Trophoblast cell (in vitro differentiated cells and primary cell): Measurements from ENCODE around the gene SCD5.

Experiments used
- DNase-seq, 2 donors: peaks; one replicate each; pipeline ENCODE4 v3.0.0-alpha.2; 2016
- H2AFZ ChIP-seq: 2 replicates; pipeline ENCODE4 v1.6.1; 2013; ENCODE audit warnings: low read length, moderate library complexity, mild to moderate bottlenecking; ENCODE audit not compliant: insufficient read depth, poor library complexity
- H2AK5ac ChIP-seq: 2 replicates; pipeline ENCODE4 v1.6.1; 2013; ENCODE audit warnings: mild to moderate bottlenecking, low read length
- H2BK120ac ChIP-seq: 2 replicates; pipeline ENCODE4 v1.6.1; 2013; ENCODE audit warnings: low read length, mild to moderate bottlenecking, moderate library complexity; ENCODE audit not compliant: insufficient read depth, poor library complexity
- H2BK12ac ChIP-seq: 2 replicates; pipeline ENCODE4 v1.6.1; 2013; ENCODE audit warnings: mild to moderate bottlenecking, low read length, moderate library complexity
- H2BK5ac ChIP-seq: 2 replicates; pipeline ENCODE4 v1.6.1; 2013; ENCODE audit warnings: low read length, low read depth, moderate library complexity, mild to moderate bottlenecking; ENCODE audit not compliant: poor library complexity
- H3K14ac ChIP-seq: 2 replicates; pipeline ENCODE4 v1.6.1; 2013; ENCODE audit warnings: mild to moderate bottlenecking, low read length
- H3K18ac ChIP-seq: 2 replicates; pipeline ENCODE4 v1.6.1; 2013; ENCODE audit warnings: mild to moderate bottlenecking, low read length
- H3K23ac ChIP-seq: 2 replicates; pipeline ENCODE4 v1.6.1; 2013; ENCODE audit warnings: low read length
- H3K27ac ChIP-seq: 2 replicates; pipeline ENCODE4 v1.5.1; 2013; ENCODE audit warnings: low read depth, mild to moderate bottlenecking, inconsistent platforms, low read length, moderate library complexity
- H3K27me3 ChIP-seq: 2 replicates; pipeline ENCODE4 v1.6.1; 2013; ENCODE audit warnings: inconsistent platforms, mild to moderate bottlenecking, low read length, moderate library complexity; ENCODE audit not compliant: insufficient read depth
- H3K36me3 ChIP-seq, 2 experiments: 1 replicate in 1 of 2; 2 replicates in 1 of 2; pipeline ENCODE4 v1.6.1; 2013; ENCODE audit warnings: low read length in 2 of 2, mild to moderate bottlenecking in 2 of 2, moderate library complexity in 1 of 2; ENCODE audit not compliant: insufficient read depth in 2 of 2, control insufficient read depth in 1 of 2
- H3K4ac ChIP-seq: 2 replicates; pipeline ENCODE4 v1.6.1; 2013; ENCODE audit warnings: low read depth, mild to moderate bottlenecking, low read length, moderate library complexity
- H3K4me1 ChIP-seq, 2 experiments: 1 replicate in 1 of 2; 2 replicates in 1 of 2; pipeline ENCODE4 v1.6.1; 2013; ENCODE audit warnings: low read length in 2 of 2, mild to moderate bottlenecking in 2 of 2, moderate library complexity in 1 of 2; ENCODE audit not compliant: insufficient read depth in 2 of 2, control insufficient read depth in 1 of 2
- H3K4me2 ChIP-seq: 2 replicates; pipeline ENCODE4 v1.6.1; 2013; ENCODE audit warnings: inconsistent platforms, mild to moderate bottlenecking, low read length, moderate library complexity
- H3K4me3 ChIP-seq: 2 replicates; pipeline ENCODE4 v1.5.1; 2013; ENCODE audit warnings: mild to moderate bottlenecking, low read depth, low read length, inconsistent platforms
- H3K79me1 ChIP-seq: one replicate; pipeline ENCODE4 v1.6.1; 2013; ENCODE audit warnings: low read length
- H3K79me2 ChIP-seq: 2 replicates; pipeline ENCODE4 v1.6.1; 2013; ENCODE audit warnings: low read length, mild to moderate bottlenecking; ENCODE audit not compliant: control insufficient read depth, insufficient read depth, poor library complexity
- H3K9ac ChIP-seq: 2 replicates; pipeline ENCODE4 v1.6.1; 2013; ENCODE audit warnings: mild to moderate bottlenecking, low read length
- H3K9me3 ChIP-seq: 2 replicates; pipeline ENCODE4 v1.6.1; 2013; ENCODE audit warnings: low read depth, mild to moderate bottlenecking, control low read depth, inconsistent platforms, low read length; ENCODE audit not compliant: insufficient read depth
- H4K12ac ChIP-seq: 2 replicates; pipeline ENCODE4 v1.6.1; 2013; ENCODE audit warnings: low read depth, mild to moderate bottlenecking, low read length, moderate library complexity
- H4K8ac ChIP-seq: 2 replicates; pipeline ENCODE4 v1.6.1; 2013; ENCODE audit warnings: low read depth, mild to moderate bottlenecking, low read length, moderate library complexity
- H4K91ac ChIP-seq: one replicate; pipeline ENCODE4 v1.6.1; 2013; ENCODE audit warnings: low read depth, mild to moderate bottlenecking, low read length, moderate library complexity
- WGBS: extraction: QIAGEN DNeasy Blood & Tissue Kit; methylation state at CpG from one replicate; pipeline ENCODE4 v1.1.7; 2013; ENCODE audit warnings: missing lambda C conversion rate; ENCODE audit not compliant: insufficient read length, insufficient coverage; ENCODE audit errors: extremely low coverage; 5-methylcytosine and 5-hydroxymethylcytosine counted together

Gene SCD5

DNA sequence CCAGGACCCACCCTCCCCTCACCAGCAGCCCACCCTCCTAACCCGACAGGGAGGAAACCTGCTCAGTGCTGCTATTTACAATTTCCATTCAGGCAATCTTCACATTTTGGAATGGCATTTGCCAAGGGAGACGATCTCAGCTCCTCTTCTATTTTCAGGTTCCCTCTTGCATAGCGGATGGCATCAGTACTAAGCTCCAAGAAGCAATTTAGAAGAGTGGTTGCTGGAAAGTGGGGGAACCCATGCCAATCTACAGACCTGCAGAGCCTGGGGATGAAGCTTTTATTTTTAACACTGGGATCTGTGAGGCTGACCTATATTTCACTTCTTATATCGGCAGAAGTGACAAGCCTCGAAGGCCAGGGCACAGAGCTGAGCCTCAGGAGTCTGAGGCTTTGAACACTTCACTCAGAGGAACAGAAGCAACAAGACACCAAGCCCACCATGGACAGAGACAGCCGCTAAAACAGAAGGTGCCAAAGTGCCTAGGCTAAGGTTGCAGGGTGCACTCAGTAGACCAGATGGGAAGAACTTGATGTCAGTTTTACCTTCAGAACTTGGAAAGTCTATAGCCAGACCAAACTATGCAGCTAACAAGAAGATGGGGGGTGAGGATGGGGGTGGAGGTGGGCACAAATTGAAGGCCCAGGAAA is 44.0 kb downstream of the SCD5 start:
- Histone ChIP-seq H3K23ac (no peak overlapping the region), H3K36me3 (no peaks in the 10 kb centered on the region), H2BK12ac (no peak overlapping the region), H3K9ac (no peak overlapping the region), H4K12ac (no peak overlapping the region), H3K79me2 (no peaks in the 10 kb centered on the region), H2BK5ac (no peak overlapping the region), H3K27me3 (no peaks in the 10 kb centered on the region), H3K18ac (no peak overlapping the region), H2BK120ac (no peak overlapping the region), H3K79me1 (peaks cover 2% of the 10 kb centered on the region), H3K14ac (no peak overlapping the region), H3K4me1 (peaks cover 10% of the 10 kb centered on the region in 2 experiments), H3K27ac (no peak overlapping the region), H2AFZ (no peak overlapping the region), H4K8ac (no peak overlapping the region), H3K4ac (no peak overlapping the region), H3K4me3 (no peak overlapping the region), H4K91ac (no peak overlapping the region), H3K9me3 (no peaks in the 10 kb centered on the region), H3K4me2 (no peak overlapping the region), H2AK5ac (no peak overlapping the region)
- no CpG with 5 or more reads among the region's 6 CpGs for WGBS
- no peak for DNase-seq

DNA sequence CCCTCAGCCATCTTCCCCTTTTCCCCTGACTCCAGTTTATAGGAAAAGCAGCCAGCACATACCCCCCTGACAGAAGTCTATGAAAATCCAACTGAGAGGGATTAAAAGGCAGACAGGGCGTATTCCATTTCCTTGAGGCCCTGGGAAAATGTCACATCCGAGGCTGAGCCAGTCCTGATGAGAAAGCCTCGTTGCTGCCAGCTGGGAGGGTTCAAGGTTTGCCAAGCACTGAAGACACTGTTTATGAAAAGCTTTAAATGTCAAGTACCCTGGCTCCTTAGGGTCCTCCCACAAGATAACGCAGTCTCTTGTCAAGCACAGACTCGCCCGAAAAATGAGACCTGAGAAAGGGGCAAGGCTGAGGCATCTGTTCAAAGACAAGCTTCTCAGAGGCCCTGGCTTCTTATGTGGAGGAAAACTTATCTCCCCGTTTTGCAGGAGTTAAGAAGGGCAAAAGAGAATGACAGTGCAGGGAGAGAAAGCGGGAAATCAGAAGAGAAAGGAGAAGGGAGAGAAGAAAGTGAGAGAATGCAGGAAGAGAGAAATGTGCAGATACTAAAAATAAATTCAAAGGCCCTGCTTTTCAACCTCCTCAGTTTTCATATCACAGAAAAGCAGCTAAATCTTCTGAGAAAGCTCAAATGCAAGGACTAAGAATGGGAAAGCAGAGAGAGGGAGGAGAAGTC is 44.7 kb downstream of the SCD5 start:
- H3K4me3 ChIP-seq, result no peak overlapping the region
- peak overlapping the region; percentile 45 for H2BK12ac ChIP-seq
- no peak overlapping the region for H3K18ac ChIP-seq
- H3K79me2 ChIP-seq, result no peaks in the 10 kb centered on the region
- peaks cover 10% of the 10 kb centered on the region in 2 experiments for H3K4me1 ChIP-seq
- H3K36me3 ChIP-seq, result no peaks in the 10 kb centered on the region
- peak overlapping the region; percentile 54 for H2BK5ac ChIP-seq
- whole genome bisulfite sequencing, result no CpG with 5 or more reads among the region's 8 CpGs
- no peak overlapping the region for H3K9ac ChIP-seq
- no peak overlapping the region for H3K4ac ChIP-seq
- H4K12ac ChIP-seq, result no peak overlapping the region
- H3K9me3 ChIP-seq, result no peaks in the 10 kb centered on the region
- no peak overlapping the region for H4K91ac ChIP-seq
- H3K27me3 ChIP-seq, result no peaks in the 10 kb centered on the region
- peak overlapping the region; percentile 20 for H3K27ac ChIP-seq
- peaks cover 2% of the 10 kb centered on the region for H3K79me1 ChIP-seq
- no peak overlapping the region for H2AK5ac ChIP-seq
- peak overlapping the region; percentile 52 for H4K8ac ChIP-seq
- no peak overlapping the region for H3K23ac ChIP-seq
- peak overlapping the region; percentile 74 for H3K14ac ChIP-seq
- H2BK120ac ChIP-seq, result peak overlapping the region; percentile 38
- H3K4me2 ChIP-seq, result no peak overlapping the region
- H2AFZ ChIP-seq, result no peak overlapping the region
- DNase-seq, result no peak

DNA sequence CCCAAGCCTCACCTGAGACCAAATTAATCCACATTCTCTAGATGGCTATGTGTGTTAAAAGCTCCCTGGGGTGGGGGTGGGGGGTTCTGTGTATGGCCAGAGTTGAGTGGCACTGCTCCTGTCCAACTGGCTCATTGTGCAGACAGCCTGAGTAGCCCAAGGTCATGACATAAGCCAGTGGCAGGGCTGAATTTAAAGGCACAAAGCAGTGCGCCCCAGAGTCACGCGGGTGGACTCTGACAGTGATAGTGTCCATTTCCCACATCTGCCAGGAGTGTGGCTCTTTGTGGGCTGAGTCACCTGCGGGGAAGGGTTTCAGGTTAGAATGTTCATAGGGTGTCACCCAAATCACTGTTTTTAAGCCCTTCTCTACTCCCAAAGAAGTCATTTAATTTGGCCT is 45.4 kb downstream of the SCD5 start:
- Histone ChIP-seq H3K27ac (peak overlapping the region; percentile 56), H3K4me2 (no peak overlapping the region), H4K8ac (no peak overlapping the region), H3K27me3 (no peaks in the 10 kb centered on the region), H3K9ac (no peak overlapping the region), H3K79me1 (peaks cover 4% of the 10 kb centered on the region), H3K9me3 (no peaks in the 10 kb centered on the region), H2BK120ac (no peak overlapping the region), H3K4me1 (peaks cover 10% of the 10 kb centered on the region in 2 experiments), H3K4me3 (no peak overlapping the region), H2BK12ac (no peak overlapping the region), H4K91ac (no peak overlapping the region), H3K14ac (no peak overlapping the region), H2AK5ac (no peak overlapping the region), H3K18ac (no peak overlapping the region), H2BK5ac (no peak overlapping the region), H3K4ac (no peak overlapping the region), H2AFZ (no peak overlapping the region), H3K23ac (no peak overlapping the region), H4K12ac (no peak overlapping the region), H3K36me3 (no peaks in the 10 kb centered on the region), H3K79me2 (no peaks in the 10 kb centered on the region)
- WGBS, result no CpG with 5 or more reads among the region's 4 CpGs
- DNase-seq, result peak; percentile 18 to 23

DNA sequence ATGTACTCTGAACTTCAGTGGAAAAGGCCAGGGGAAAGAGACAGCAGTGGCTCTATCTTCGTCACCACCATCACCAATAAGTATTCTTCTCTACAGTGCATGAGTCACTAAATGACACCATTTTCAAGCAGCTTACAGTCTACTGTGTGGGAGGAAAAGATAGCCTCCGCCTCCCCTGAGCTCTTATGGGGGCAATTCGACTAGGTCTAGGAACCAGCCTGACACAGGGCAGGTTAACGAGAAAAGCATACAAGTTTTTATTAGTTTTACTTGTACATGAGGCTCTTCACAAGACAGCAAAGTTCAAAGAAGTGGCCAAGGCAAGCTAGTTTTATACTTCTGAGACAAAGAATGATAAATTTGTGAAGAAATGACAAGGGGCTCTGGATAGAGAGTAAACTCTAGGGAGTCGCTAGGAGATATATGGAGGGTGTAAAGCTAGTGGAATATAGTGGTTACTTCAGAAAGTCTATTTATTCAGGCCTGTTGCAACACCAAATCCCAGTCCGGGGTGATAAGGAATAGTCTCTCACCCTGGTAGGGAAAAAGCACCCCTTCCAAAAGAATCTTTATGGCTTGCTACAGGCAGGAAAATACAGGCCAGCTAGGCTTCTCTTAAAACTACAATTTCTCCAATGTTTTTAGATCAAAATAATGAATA is 49.7 kb downstream of the SCD5 start:
- H3K4me2 ChIP-seq, result no peak overlapping the region

More for the DNA sequence above, 49.7 kb downstream of the SCD5 start:
- no peak overlapping the region for H3K14ac ChIP-seq
- no peak overlapping the region for H2BK12ac ChIP-seq
- H3K9me3 ChIP-seq, result no peaks in the 10 kb centered on the region
- DNase-seq, result no peak
- no peak overlapping the region for H2AFZ ChIP-seq
- H4K91ac ChIP-seq, result no peak overlapping the region
- H2BK5ac ChIP-seq, result no peak overlapping the region
- H3K27ac ChIP-seq, result no peak overlapping the region
- peaks cover 16 to 19% of the 10 kb centered on the region in 2 experiments for H3K4me1 ChIP-seq
- no peaks in the 10 kb centered on the region for H3K79me2 ChIP-seq
- no peak overlapping the region for H4K12ac ChIP-seq
- H2BK120ac ChIP-seq, result no peak overlapping the region
- H3K36me3 ChIP-seq, result no peaks in the 10 kb centered on the region
- H4K8ac ChIP-seq, result no peak overlapping the region
- H3K27me3 ChIP-seq, result no peaks in the 10 kb centered on the region
- H3K4me3 ChIP-seq, result no peak overlapping the region
- no peak overlapping the region for H3K23ac ChIP-seq
- no peak overlapping the region for H3K9ac ChIP-seq
- H3K79me1 ChIP-seq, result peaks cover 5% of the 10 kb centered on the region
- no peak overlapping the region for H2AK5ac ChIP-seq
- H3K18ac ChIP-seq, result no peak overlapping the region
- WGBS, result no CpG with 5 or more reads among the region's 6 CpGs
- no peak overlapping the region for H3K4ac ChIP-seq
